Lower leg skin (tissue), 3 donors: ENCODE measurements around the gene ENTR1.

ENCODE experiments used
- CTCF ChIP-seq, 3 donors: fragments of 450-650 bp; IDR thresholded peaks; one replicate each; pipeline ENCODE4 v1.5.1; 2016; ENCODE audit warnings: antibody characterized with exemption in 3 of 3, mild to moderate bottlenecking in 3 of 3, moderate library complexity in 2 of 3
- POLR2A ChIP-seq, 2 donors: fragments of 450-650 bp; IDR thresholded peaks; one replicate each; pipeline ENCODE4 v1.6.1; 2016 to 2017; ENCODE audit warnings: antibody characterized with exemption in 2 of 2, mild to moderate bottlenecking in 1 of 2, moderate library complexity in 1 of 2

- no peak for TF ChIP-seq CTCF (IDR thresholded peaks at IDR 0.05)
- no peak for TF ChIP-seq POLR2A (IDR thresholded peaks at IDR 0.05)
Observed at GRCh38 chr9:136451221-136451877, 40.9 kb upstream of the ENTR1 start.
